DMS153 (cell line): ENCODE data around the gene FHL2.

ENCODE experiments used
- DNase-seq: peaks from one replicate; lab custom pipeline; 2025; lab: John Stamatoyannopoulos, UW

Gene FHL2

DNA sequence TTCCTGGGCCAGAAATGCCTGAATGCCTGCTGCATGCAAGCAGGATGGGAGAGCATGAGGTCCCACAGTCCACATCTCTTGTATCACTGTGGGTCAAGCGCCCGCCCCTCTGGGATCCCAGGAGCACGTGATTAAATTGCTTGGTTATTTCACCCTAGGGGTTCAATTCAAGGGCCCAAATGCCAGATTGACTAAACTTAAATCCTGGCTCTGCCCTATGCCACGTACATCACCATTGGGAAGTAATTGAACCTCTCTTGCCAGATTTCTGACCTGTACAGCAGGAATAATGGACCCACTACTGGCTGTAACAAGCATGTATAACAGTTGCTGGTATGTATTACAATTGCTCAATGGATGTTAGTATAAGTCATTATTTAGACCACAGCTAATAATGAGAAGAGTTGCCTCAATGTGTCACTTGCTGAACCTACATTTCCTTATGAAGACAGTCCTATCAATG is 19.9 kb downstream of the FHL2 start:
- DNase-seq, result no peak

DNA sequence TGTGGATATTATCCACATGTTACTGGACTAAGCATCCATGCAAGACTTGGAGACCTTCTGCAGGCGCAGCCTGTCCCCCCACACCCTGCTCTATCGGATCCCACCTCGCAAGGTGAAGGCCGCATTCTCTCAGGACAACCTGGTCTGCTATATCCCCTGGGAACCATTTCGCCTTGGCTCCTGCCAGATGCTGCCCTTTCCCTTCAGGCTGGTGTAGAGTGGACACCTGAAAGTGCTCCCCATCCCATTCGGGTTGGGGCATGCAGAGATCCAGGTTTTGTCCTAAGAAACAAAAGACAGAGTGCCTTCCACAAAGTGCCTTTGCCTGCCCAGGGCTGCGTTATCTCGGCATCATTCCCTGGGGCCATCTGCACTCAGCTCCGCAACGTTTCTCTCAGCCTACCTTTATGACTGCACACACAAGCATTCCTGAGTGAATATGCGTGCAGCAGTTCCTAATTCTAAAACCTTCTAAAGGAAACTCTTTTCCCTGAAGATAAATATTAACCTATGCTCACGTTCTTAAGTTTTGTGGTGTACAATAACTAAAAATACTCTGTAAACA is 20.5 kb downstream of the FHL2 start:
- no peak for DNase-seq

DNA sequence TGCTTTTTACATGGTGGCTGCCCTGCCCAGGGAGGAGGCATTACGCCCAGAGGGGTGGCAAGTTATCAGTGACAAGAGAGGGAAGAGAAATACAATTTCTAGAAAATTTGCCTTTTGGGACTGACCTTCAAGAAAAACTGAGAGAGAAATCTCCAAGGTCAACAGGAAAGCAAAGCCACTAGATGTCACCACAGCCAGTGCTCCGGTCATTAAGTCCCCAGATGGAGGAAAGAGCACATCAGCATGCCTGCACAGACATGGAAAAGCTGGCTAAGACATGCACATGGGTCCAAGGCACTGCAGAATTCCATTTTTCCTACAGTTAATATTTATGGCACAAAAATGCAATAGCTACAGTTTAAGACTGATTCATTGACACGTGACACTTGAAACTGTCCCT is 21.0 kb downstream of the FHL2 start:
- no peak for DNase-seq

DNA sequence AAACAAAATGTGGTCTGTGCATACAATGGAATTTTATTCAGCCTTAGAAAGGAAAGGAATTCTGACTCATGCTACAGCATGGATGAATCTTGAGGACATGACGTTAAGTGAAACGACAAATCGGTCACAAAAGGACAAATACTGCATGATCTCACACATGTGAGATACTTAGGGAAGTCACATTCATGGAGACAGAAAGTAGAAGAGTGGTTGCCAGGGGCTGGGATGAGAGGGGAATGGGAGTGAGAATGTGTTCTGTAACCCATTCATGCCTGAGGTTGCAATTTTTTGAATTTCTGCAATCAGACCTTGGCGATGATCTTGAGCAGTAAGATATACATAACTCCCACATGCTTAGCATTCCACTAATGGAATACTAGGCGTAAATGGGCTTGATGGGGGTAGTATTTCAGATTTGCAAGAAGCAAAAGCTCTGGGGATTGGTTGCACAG is 22.0 kb downstream of the FHL2 start:
- no peak for DNase-seq

DNA sequence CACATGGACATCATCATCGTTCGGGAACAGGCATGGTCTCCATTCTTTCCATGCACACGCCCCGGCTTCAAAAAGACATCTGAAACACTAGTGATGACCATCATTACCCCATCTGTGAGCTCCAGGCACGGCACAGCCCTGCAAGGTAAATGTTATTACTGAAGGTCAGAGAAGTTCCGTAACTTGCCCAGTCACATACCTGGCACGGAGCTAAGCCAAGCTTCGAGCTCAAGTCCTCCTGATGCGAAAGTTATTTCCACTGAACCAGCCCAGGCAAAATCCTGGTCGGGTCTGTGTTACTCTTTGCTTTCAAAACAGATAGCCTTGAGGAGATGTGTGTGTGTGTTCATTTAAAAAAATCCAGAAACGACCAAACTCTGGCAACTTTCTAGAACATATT is 22.8 kb downstream of the FHL2 start:
- no peak for DNase-seq

DNA sequence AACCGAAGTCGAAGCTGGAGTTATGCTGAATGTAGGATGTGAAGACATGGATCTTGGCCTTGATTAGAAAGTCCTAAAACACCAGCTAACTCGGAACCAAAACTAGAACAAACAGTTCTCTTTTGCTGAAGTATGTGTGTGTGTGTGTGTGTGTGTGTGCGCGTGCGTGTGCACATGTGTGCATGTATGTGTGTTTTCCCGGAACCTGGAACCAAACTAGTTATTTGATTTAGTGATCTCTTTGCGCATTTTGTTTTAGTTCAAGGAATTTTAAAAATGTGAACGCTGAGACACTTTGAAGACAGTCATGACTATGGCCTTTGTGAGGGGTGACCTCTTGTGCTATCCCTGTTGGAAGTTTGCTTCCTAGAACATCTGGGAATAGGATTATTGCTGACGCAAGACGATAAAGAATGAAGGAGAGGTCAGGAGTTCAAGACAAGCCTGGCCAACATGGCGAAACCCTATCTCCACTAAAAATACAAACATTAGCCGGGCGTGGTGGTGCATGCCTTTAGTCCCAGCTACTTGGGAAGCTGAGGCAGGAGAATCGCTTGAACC is 23.8 kb downstream of the FHL2 start:
- DNase-seq, result no peak

DNA sequence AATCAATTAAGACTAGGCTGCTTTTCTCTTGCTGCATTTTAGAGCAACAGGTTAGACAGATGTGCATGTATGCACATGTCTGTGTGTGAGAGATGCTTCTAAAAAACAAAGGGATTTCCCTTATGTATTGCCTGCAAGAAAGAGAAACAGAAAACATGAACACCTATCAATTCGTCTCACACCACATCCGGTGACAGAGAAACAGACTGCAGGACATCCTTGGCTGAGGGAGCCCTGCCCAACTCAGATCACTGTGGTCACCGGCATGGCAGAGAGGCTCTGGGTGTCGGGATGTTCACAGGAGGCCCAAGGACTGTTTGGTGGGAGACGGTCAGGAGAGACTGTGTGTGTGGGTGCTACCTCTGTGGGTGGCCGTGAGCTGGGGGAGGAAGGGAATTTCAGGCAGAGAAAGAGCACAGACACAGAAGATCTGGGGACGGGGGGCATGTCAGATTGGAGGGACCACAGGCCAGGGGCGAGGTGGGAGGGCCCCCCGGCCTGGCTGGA is 24.9 kb downstream of the FHL2 start:
- DNase-seq, result no peak

DNA sequence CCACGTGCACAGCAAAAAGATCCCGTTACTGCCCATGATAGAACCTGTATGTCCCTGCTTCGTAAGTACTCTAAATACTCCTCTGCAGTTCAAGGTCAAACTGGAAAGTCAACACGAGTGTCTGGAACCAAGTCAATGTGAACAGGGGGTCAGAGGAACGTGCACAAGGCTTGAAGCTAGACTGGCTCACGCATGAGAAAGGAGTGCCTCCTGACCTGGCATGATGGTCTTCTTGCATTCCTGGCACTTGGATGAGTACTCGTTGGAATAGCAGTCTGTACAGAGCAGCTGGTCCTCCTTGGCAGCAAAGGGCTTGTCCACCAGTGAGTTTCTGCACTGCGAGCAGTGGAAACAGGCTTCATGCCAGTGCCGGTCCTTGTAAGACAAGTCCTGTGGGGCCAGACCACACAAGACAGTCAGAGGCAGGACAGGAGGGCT is 25.5 kb downstream of the FHL2 start:
- DNase-seq, result no peak

DNA sequence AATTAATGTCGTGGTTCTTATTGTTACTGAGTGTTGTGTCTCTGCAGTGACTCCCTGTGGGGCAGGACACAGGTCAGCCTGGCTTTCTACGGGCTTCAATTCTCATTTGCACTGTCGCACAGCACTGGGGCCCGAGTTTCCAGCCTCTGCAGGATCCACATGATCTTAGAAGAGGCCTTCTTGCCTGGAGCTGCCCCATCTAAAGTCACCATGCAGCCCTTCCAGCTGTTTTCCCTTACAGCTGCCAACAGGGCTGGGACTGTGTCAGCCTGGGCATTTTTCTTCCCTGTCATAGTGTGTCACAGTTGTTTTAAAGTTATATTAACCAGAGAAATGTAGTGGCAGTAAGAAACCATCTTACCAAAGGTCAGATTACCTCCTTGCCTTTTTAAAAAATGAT is 27.0 kb downstream of the FHL2 start:
- no peak for DNase-seq

DNA sequence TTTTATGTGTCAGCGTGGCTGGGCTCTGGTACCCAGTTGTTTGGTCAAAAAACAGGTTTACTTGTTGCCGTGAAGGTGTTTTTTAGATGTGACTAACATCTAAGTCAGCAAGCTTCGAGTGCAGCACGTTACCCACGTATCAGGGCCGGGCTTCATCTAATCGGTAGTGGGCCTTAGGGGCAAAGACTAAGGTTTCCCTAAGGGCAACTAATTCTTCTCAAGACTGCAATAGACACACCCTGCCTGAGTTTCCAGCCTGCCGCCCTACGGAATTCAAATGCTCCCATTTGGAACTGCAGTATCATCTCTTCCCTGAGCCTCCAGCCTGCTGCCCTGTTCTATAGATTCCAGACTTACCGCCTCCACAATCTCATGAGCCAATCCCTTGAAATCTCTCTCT is 27.7 kb downstream of the FHL2 start:
- no peak for DNase-seq

DNA sequence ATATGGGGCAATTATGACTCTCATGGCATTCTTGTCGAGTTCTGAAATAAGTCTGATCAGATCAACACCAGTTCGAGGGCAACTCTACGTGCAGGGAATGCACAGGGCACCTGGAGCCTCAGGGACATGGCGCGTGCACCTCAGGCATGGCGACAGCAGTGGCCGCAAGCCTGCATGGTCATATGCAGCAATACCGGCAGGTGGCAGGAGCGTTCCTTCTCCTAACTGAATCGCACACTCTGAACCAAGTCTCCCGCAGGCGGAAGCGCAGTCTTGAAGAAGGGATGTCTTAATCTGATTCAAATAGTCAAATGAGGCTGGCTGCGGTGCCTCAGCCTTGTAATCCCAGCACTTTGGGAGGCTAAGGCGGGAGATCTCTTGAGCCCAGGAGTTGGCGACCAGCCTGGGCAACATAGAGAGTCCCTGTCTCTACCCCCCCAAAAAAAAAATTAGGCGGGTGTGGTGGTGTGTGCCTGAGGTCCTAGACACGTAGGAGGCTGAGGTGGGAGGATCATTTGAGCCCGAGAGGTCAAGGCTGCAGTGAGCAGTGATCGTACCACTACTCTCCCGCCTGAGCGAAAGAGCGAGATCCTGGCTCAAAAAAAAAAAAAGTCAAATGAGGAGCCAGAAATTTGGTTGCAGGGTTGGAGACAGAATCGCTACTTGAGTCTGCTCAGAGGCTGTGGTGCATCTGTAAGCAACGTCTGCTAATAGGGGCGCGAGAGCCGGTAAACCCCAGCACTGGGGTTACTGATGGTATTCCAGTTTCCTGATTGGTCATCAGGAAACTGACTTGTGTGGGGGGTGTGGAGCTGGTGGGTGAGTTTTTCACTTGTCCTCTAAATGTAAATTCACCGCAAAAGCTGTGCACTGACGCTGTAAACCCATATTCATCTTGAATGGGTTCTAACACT is 28.8 kb downstream of the FHL2 start:
- peak; percentile 29 for DNase-seq

DNA sequence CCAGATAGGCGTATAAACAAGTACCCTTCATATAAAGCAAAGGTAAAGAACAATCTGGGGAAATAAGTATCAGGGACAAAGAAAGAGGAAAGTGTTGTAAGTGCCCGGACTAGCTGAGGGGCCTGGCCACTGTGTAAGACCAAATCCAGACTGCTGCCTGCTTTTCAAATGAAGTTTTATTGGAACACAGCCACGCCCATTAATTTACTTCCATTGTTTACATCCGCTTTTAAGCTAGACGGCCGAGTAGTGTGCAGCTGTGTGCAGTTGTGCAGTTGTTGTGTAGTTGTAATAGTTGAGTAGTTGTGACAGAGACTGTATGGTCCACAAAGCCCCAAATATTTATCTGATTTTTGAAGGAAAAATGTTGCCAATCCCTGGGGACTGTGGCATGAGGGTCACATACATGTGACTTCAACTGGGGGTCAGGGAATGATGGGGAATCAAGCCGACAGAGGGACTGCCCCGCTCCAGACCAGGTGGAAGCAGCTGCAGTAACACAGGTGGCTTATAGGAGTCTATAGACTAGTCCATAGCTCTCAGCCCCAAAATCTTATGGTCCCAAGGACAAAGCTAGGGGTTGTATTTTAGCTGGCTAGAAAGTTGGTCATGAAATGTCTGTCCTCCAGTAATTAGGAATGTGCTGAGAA is 30.0 kb downstream of the FHL2 start:
- no peak for DNase-seq

DNA sequence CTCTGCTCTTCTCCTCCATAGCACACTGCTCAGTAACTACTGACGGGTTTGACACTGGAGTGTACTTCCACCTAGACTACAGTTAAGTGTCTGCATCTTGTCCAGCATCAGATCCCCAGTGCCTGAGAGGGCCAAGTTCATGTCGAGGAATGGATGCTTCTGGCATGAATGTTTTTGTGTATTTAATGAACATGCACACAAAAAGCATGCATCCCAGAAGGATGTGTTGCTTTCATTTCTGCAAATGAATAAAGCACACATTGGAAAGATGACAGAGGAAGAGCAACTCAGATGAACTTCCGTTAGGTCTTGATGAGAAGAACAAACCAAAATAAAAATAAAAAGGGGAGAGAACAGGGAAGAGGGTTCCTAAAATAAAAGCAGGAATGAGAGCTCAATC is 33.6 kb downstream of the FHL2 start:
- no peak for DNase-seq

DNA sequence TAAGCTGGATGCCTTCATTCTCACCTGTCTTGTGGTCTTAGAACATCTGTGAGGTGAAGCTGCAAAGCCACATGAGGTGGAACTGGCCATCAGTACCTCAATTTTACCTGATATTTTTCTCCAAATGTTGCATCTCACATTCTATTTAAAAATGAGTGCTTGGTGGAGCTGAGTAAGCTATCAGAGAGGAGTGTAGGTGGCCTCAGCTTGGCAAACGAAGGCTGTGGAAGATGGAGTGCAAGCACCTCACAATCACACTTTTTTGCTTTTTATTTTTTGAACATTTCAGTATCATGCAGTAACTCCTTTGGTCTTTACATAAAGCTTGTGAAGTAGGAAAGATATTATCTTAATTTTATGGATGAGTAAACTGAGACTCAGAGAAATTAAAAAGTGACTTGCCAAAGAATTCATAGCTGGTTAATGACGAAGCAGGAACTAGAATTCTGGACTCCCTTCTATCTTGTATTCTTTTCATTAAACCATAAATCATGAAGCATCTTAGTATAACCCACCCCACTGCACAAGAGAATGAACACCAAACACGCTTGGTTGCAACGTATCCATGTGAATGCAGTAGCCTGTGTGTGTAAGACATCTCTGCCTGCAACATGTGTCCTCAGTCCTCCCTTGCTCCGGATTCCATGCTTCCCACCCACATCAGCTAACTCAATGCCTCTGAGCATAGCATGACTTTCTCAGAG is 34.3 kb downstream of the FHL2 start:
- DNase-seq, result no peak

DNA sequence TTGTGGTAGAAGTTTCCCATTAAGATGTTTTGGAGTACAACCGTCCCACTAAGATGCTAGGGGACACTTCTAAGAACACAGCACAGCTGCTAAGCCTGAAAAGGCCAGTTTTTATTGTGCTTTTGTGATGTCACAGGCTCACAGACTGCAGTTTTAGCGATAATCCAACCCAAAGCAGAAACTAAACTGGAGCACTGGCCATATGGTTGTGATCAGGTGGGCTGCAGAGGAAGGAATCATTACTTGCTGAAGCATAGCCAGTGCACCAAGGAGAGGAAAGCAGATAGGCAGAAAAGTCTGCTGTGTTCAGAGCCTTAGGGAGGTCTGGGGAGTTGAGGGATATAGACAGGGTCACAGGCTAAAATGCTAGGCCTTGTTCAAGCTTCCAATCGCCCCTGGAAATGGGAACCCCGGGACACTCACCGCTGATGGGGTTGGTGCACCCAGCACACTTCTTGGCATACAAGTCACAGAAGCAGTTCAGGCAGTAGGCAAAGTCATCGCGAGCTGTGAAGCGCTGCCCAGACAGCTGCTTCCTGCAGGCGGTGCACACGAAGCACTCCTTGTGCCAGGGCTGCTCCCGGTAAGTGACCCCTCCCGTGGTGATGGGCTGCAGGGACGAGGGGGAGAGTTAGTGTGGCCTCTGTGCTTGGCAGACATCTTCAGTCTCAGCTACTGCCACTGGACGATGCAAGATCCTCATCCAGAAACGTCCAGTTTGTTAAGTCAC is 35.8 kb downstream of the FHL2 start:
- DNase-seq, result no peak

DNA sequence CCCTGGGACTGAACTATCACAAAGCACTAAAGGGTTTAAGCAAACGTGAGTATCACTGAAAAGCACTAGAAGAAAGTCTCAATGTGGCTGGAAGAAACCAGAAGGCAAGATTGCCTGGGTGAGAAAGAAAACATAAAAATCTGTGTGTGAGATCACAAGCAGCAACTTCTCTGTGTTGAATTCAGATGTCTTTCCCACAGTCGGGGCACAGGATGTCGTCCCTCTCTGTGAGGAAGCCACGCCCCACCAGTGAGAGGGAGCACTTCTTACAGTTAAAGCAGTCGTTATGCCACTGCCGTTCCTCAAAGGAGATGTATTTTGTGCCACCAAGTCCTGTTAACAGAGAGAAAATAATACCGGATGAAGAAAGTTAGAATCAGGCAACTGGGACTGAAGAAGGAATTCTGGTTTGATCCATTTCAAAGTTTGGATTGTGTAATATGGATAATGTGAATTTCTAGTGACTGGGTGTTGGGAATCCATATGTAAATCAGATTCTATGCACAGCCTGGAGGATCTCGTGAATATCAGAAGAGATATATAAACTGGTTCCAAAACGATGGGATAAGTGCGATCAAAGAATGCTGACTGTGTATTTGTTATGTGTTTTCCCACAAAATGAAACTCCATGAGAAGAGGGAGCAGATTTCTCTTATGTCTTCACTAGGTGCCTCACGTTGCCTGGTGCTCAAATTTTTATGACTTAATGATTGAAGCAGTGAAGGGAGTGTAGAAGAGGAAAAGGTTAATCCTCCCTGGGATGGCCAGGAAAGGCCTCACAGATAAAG is 37.6 kb downstream of the FHL2 start:
- DNase-seq, result no peak

DNA sequence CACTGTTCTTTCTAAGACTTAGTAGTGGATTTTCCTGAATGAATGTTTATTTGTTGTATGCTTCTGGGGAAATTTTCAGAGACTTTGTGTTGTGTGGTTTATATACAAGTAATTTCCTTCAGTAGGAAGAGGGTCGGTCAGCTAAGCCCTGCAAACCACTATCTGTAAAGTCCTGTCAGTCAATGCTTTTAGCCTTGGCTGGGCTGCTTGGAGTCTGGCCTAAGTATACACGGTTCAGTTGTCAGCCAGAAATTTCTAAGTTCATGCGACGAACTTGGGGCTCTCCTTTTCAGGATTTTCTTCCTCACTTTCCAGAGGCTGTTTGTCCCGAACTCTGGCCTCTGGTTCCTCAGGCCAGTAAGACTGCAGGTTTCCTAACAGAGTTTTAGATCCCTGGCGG is 40.3 kb downstream of the FHL2 start:
- DNase-seq, result no peak

DNA sequence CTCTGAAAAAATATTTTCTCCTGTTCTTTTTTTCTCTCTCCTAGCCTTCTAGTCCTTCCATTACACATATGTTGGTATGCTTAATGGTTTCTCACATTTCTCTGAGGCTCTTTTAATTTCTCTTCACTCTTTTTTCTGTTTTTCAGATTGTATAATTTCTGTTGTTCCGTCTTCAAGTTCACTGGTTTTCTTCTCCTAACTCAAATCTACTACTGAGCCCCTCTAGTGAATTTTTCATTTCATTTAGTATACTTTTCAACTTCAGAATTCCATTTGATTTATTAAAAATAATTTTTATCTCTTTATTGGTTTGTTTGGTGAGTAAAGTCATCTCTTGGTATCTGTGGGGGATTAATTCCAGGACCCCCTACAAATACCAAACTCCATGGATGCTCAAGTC is 41.7 kb downstream of the FHL2 start:
- DNase-seq, result no peak

DNA sequence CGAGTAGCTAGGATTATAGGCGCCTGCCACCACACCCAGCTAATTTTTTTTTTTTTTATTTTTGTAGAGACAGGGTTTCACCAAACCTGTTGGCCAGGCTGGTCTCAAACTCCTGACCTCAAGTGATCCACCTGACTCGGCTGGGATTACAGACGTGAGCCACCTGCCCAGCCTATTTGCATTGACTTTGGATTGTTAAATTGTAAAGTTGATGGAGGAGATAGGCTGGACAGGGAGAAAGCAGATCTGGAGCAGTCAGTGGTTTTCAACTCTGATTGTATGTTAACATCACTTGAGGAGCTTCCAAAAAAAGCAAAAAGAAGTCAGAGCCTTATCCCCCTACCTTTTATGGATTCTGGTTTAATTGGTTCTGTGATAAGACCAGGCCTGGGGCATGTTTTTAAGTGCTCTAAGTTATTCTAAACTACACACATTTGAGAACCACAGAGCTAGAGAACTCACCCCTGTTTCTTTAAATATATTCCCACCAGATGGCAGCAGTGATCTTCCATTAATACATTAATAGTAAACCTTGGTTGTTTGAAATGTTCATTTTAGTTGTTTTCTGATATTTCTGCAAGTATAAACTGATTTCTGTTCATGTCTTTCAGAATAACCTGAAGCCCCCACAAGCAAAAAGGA is 54.0 kb downstream of the FHL2 start:
- no peak for DNase-seq

DNA sequence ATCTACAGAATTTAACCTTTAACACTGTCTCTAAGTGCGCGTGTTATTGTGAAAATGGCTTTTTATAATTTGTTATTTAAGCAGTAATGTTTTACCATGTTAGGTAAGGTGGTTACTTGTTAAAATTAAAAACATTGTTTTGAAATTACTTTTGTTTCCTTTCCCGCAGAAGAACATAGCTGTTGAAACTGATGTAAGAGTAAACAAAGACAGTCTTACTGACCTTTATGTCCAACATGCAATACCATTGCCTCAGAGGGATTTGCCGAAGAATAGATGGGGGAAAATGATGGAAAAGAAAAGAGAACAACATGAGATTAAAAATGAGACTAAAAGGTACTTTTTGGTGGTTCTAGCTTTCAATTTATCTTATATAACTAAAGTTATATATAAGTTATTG is 59.4 kb downstream of the FHL2 start:
- DNase-seq, result no peak
